Tongue (tissue), 2 donors: ENCODE results near the gene SUN5. TPM values are rescaled to one million over a fixed set of nuclear protein-coding genes. Genes with fewer than 3 reads are reported as not detected.

Experiments
- DNase-seq: peaks from one replicate; pipeline ENCODE4 v3.0.0-alpha.2; 2015
- total RNA-seq: library from RNA; depleted of rRNA; stranded (reverse); fragments of >200 nt; gene quantifications from one replicate; pipeline ENCODE4 v1.2.3, GENCODE V29; 2014

The SUN5 gene
- total RNA-seq, 1 donor from 2014 or later: not detected

DNA sequence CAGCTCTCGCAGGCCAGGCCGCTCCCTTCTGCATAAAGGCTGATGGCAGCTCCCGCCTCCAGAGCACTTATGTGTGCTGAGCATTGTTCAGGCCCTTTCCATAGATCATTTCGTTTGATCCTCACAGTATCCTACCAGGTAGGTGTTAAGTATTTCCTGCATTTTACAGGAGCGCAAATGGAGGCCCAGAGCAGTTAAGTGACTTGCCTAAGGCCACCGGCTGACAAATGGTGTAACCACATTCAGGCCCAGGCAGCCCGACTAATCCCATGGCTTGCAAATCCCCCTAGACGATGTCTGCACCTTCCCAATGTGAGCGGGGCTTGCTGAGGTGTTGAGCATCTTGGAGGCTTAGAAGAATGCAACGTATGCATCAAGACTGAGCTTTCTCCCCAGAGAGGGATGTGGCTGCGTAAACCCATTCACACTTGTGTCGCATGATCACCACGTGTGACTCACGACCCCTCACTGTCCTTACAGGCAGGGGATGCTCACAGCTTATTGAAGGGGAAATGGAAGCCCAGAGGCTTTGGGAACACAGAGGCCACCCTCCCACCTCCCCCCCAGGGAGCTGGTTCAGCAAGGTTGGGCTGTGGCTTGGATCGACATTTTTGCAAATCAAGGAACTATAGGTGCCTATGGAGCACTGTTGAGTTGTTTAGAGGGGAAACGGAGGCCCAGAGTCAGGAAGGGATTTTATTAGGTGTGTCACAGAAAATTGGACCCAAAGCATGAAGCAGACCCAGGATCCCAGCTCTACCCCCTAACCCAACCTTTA is 10.3 kb upstream of the SUN5 start:
- no peak for DNase-seq

DNA sequence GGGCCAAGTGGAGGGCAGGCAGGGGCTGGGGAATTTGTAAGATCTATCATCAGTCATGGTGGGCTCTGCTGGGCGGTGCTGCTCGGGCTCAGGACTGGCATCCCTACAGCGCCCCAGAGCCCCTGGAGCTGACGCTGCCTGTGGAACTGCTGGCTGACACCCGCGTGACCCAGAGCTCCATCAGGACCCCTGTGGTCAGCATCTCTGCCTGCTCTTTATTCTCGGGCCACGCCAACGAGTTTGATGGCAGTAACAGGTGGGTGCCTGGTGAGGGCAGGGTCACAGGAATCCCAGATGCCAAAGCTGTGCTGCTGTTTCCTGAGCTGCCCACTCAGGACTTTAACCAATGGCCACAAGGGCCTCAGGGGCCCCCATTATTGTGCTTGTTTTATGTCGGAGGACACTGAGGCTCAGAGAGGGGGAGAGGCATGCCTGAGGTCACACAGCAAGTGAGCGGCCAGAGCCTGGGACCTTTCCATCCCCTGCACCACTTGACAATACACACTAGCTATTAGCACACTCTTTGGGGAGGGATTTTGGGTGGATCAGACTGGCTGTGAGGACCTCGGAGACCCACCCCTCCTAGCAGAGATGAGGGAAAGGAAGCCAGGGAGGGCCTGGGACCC is 9.6 kb upstream of the SUN5 start:
- no peak for DNase-seq

DNA sequence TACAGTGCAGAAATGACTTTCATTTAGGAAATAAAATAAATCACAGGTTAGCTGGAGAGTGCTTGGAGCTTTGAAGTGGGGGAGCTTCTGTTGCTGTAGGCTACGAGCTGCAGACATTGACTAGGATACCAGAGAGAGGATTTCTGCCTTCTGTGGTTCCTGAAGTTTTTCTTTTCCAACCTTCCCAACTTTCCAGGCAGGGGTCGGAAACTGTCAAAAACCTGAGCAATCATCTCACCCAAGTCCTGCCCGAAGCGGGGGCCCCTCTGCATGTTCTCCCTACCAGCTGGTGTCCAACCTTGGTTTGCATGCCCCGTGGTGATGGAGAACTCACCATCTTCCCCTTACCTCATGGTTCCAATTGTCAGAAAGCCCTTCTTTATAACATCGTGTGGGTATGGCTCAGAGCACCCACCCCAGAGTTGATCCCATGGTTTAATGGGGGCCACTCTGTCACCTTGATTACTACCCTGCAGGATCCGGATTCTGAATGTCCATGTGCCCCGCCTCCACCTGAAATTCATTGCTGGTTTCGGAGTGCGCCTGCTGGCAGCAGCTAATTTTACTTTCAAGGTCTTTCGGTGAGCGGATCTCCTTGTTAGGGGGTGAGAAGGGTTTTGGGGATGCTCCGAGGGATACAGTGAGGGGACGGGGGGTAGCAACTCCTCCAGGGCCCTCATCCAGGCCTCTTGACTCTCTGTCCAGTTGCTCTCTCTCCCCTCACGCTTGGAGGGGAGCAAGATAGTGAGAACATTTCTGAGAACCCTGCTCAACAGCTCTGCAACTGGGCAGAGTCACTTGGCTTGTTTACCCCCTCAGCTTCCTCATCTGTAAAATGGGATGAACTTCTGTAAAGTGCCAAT is 8.3 kb upstream of the SUN5 start:
- no peak for DNase-seq

DNA sequence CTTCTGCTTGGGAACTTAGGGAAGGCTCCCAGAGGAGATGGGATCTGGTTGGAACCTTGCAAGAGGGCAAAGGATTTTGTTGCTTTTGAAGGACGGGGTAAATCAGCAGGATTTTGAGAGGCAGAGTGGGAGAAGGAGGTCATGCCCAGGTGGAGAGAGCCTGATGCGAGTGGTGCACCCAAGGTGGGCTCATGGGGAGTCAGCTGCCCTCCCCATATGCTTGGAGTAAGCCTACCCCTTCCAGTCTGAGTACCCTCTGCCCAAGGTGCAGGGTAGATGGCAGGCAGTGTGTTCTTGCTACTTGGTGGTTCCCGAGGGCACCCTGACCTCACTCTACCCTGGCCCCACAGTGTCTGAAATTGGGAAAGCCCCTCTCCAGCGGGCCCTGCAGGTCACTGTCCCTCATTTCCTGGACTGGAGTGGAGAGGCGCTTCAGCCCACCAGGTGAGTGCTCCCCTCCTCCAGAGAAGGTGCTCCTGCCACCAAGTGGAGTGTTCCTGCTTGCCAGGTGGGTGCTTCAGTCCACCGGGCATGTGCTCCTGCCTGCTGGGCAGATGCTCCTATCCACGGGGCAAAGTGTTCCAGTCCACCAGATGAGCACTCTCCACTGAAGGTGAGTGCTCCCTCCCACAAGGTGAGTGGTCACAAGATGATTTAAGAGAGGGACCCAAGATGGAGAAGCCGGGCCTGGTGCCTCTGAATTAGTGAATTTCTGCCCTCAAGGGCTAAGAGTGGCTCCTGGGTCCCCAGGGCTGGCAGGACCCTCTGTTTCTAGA is 6.6 kb upstream of the SUN5 start:
- DNase-seq: no peak

DNA sequence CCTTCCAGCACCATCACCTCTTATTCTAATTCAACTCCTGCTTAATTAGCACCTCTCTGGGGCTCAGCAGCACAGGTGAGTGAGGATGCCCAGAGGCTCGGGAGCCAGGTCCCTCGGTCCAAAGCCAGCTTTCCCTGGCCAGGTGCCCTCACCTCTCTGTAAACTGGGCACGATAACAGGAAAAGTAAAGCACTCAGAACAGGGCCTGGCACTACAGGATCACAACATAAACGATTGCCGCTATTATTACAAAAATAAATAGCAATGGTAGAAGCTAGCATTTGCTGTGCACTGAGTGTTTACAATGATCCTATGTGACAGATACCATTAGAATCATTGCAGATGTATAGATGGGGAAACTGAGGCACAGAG is 5.9 kb upstream of the SUN5 start:
- DNase-seq: no peak

DNA sequence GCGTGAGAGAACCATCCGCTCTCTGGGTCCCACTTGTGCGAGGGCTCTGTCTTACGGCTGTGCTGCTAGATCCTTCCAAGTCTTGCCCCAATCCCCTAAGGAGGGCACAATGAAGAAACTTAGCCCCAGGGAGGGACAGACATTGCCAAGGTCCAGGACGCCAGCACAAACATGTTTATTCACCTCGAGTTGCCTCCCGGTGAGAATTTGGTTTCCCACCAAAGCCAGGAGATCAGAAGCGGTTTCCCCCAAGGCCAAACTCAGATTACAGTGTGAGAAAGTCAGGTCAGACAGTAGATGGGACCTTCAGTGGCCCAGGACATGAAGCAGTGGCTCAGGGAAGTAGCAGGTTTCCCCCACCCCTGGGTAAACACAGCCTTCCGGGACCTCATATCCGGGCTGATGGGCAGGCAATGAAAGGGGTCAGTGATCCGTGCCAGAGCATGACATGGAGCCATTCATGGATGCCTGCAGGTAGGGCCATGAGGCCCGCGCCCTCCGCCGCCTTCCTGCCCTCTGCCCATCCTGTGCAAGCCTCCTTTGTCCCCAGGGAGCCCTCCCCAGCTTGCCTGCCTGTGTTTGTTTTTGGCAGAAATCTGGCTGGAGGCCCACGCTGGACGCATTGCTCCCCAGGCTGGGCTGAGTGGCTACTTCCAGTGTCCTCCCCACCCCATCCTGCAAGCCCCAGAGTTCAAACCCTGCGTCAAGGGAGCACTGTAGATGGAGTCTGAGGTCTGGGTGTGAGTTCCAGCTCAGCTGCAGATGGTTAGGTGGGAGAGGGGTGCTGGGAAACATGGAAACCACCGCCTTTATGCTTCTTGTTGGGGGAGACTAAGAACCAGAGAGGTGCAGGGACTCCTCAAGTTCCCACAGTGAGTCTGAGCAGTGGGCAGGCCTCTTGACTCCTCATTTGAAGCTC is 5.2 kb upstream of the SUN5 start:
- DNase-seq: no peak

DNA sequence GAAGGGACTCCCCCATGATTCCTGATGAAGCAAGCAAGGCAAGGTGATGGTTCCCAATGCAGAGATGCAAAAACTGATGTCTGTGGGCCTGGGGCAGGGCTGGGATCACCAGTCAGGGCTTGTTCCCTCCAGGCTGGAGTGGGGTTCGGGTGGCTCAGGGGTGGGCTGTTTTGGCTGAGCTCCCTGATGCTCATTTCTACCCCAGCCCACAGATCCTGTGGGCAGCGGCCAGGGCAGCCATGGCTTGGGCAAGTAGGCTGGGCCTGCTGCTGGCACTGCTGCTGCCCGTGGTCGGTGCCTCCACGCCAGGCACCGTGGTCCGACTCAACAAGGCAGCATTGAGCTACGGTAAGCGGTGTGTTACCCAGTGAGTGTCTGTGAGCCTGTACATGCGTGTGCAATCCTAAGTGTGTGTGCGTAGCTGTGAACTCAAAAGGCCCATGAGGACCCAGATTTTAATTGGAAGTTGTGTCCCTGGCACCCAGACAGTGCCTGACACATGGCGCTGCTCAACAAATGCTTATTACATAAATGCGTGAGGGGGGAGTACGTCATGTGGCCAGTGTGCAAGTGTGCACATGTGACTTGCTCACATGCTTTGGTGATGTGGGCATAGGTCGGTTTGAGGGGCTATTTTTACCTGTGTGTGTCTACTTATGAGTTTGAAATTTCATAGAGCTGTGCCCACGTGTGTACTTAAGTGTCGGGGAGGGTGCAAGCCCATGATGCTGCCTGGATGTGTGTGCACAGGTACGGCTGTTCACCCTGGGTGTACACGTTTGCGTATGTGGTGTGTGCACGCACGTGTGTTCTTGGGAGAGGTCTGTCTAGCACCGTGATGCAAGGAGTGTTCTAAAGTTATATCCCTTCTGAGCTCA is 4.3 kb upstream of the SUN5 start:
- DNase-seq: no peak

DNA sequence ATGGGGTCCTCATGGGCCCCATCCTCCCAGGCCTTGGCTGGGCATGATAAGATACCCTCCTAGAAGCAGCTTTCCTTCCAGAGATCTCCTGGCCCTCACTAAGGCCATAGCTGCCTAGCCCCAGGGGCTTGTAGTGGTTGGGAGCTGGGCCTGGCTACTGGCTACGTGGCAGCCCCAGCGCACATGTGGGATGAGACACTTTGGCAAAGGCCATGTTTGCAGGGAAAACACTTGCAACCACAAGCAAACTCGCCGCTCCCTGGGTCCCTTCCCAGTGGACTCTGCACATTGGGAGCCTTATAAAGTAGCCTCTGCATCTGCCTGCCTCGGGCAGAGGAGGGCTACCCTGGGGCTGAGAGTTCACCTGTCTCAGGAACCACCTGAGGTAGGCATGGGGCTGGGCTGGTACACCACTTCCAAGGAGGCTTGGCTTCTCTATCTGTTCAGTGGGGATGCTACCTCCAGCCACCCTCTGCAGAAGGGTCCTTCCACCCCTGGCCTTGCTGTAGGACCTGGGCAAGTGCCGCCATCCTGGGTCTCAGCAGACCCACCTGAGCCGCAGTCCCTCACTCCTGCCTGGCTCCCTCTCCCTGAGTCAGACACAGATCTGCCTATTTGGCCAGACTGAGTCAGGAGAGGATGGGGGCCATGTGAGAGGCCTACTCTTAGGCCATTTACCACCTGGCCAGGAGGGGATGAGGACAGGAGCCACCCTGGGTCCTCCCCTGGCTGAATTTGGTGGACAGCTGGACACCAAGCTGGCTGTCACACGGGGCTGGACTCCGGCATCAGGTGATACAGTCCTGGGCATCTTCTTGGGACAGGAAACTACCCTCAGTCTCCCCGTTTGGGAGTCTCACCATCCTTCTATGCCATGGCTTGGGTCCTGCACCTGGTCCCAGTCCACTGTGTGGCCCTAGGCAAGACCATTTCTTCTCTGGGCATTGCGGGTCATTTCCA is 3.4 kb upstream of the SUN5 start, which contains the start of gene BPIFB2:
Gene BPIFB2 (plus strand): TSS at position 329 of the 960 bp plus-strand sequence. CDS start 871 bp downstream, outside the sequence.
- no peak for DNase-seq

DNA sequence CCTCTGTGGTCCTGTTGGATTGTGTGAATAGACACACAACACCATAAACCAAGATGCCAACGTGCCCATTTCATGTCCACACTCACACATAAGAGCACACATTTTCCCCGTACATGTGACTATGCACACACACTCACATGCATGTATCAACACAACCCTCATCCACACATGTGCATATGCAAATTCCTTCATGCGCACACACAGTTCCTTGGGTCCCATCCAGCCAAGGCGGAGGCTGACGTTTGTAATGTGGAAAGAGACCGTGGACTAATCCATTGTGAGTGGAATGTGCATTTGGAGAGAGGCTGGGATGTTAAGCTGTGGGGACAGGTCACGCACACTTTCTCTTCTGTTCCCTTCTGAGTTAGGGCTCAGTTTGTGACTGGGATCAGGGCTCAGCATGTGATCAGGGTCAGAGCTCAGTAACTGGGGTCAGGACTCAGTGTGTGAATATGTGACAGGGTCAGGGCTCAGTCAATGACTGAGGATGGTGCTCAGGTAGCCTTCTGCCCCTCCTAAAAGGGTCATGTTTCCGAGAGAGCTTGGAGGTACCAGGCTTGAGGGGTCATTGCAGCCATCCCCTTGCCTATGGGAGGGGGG is 2.6 kb upstream of the SUN5 start:
- no peak for DNase-seq

DNA sequence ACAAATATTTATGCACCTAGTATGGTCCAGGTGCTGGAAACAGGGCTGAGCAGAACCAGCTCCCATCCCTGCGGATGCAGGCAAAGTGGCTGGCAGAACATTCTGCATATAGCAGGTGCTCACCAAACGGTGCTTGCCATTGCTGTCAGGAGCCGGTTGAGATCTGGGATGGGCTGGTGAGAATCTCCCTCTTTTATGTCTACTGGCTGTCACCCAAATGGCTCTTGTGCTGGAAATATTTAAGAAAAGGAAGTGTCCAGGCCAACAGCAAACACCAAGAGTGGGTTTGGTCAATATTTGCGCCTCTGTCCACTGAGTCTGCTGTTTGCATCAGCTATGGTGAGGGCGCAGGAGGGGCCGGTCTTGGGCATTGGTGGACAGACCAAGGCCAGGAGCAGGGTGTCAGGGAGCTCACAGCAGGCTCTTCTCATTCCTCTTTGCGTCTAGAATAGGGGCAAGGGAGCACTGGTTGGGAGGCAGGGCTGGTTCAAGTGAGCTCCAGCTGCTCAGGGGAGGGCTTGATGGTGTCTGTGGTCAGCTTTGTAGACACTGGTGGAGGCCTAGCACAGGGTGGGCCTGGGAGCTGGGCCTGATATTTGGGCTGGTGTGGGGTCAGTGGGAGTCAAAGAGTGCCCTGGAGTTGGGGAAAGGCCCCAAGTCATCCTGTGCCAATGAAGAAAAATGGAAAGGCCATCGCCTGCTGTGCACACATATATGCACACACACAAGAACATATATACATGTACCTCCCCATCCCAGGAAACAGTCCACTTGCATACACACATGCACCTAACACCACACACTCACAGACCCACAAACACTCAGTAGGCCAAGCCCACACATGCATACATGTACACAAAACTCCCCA is 1.9 kb upstream of the SUN5 start:
- DNase-seq: no peak

DNA sequence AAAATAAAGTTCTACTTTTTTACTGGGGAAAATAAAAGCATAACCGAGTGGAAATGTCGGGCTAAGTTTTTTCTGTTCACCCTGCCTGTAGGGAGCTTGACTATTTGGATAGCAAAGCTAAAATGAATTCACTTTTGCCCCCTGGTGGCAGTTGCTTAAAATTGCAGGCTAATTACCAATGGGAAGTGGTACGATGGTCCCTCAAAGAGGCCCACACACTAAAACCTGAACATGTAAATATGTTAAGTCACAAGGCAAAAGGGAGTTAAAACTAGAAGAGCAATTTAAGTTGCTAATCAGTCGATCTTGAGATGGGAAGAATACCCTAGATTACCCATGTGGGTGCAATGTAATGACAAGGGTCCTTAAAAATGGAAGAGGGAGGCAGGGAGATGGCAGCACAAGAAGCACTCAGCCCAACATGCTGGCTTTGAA is 916 bp upstream of the SUN5 start:
- DNase-seq: no peak

DNA sequence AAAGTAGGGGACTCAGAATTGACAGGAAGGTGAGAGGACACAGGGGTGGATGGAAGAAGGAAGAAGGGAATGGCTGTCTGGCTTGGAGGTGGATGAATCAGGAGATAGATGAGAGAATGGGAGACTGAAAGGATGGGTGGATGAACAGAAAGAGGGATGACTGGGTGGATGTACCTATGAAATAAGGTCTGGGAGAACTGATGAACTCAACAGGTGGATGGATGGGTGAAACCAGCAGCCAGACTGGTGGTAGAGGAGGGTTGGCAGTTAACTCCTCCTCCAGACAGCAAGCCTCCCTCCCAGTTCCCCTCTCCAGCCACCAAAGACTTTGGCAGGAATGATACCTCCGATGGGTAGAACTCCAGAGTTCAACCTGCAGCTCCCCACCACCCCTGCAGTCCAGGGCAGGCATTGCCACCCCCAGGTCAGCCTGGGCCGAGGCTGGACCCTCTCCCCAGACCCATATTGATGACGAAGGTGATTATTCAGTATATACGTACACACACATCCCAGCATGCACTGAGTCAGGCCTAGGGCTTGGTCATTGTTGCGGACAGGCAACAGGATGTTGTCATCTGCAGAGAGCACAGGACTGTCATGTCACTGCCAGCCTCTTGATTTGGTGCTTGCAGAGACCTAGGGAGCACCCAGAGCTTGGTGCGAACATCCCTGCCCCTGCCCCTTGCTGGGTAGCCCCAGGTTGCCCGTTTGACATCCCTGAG is 2.0 kb downstream of the SUN5 start:
- DNase-seq: no peak

DNA sequence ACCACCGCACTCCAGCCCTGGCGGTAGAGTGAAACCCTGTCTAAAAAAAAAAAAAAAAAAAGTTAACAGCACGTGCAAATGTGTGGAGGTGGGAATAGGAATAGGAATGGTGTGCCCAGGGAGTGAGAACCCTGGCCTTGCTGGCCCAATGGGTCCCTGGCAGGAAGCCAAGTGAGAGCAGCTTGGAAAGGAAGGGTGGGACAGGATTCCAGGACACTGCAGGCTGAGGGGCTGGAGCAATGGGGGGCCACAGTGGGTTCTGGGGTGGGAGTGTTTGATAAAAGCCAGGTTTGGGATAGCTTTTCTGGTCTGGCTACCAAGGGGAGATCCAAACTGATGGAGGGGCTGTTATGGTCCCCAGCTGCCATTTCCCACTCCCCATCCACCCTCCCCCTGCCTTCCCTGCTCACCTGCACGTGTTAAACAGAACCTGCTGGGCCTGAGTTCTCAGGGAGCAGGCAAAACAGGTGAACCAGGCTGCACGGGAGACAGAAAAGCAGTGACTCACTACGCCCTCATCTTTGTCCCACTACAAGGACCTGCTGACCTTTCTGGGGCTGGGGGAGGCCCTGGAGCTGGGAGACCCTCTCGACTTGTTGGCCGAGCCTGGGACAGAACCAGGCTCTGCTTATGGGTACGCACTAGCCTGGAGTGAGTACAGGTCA is 3.3 kb downstream of the SUN5 start:
- no peak for DNase-seq

DNA sequence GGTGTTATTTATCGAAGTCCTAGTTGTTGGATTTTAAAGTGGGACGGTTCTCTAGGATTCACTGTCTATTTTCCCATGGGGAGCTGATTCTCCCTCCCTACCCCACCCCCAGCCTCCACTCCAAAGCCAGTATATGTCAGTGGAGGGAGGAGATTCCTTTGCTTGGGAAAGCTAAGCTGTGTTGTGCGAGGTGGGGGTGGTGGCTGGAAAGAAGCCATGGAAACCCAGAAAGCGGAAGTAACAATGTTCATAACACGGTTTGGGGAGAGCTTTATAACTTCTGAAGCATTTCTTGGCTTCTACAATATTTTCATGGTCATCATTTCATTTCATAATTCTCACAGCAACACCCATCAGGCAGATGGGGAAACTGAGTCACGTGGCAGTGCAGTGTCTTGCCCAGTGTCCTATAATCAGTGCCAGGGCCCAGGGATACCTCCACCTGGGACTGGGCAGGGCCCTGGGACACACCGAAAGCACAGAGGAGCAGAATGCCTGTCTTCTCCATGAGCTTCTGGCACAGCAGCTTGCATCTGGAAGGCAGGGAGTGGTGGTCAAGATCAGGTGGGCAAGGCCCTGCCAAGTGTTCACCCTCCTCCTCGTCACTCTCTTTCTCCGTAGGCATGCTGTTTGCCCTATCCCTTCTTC is 4.5 kb downstream of the SUN5 start:
- no peak for DNase-seq

DNA sequence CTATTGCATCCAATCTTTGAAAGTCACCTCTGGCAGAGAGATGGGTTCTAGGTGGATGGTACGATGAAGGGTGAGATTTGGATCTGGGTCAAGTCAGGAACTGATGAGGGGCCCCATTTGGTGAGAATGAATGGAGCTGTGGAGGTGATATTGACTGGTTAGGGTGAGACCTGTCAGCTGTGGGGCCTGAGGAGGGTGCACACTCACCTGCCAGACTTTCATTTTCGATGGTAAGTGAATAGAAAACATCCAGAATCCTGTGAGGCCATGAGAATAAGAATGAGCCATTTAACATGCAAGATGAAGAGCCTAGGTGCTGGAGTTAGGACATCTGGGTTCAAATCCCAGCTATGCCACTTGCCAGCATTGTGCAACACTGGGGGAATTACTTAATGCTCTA is 6.8 kb downstream of the SUN5 start:
- DNase-seq: no peak

DNA sequence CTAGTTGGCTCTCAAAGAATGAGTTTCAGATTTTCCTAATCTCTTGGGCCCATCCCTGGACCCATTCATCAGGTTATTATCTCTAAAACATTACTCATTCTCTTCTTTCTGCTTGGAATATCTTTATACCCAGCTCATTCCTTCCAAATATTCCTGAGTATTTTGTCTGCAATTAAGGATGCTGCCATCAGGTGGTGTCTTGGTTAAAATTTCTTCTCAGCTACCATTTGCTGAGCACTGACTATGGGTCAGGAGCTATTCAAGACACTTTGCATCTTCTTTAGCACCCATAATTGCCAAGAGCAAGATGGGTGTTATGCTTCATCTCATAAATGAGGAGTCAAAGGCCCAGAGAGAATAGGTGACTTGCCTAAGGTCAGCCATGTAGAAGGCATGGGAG is 8.4 kb downstream of the SUN5 start:
- DNase-seq: no peak
